HG02852 (cell line): ENCODE measurements around the gene ADGRB2.

Experiments
- ATAC-seq: cut with Tn5 transposase; IDR thresholded peaks from one replicate; pipeline ENCODE4 v1.9.1; 2021; ENCODE audit warnings: mild to moderate bottlenecking, moderate library complexity; ENCODE audit not compliant: unreplicated experiment

The ADGRB2 gene

DNA sequence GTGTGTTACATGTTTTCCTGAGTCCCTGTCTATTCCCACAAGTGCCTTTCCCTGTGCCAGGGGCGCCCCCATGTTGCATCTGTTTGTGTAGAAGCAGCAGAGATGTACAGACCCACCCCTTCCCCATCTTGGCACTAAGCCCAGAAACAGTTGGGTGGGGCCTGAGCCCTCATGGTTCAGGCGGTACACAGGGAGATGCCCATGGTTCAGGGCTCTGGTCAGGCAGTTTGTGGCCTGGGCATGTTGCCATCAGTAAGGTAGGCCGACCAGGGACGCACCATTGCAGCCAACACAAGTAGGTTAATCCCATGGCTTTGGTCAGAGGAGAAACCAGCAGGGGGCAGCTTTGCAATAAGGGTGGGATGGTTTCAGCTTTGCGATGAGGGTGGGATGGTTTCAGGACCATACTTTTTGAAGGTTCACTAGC is 914 bp upstream of the ADGRB2 start:
- no peak for ATAC-seq

DNA sequence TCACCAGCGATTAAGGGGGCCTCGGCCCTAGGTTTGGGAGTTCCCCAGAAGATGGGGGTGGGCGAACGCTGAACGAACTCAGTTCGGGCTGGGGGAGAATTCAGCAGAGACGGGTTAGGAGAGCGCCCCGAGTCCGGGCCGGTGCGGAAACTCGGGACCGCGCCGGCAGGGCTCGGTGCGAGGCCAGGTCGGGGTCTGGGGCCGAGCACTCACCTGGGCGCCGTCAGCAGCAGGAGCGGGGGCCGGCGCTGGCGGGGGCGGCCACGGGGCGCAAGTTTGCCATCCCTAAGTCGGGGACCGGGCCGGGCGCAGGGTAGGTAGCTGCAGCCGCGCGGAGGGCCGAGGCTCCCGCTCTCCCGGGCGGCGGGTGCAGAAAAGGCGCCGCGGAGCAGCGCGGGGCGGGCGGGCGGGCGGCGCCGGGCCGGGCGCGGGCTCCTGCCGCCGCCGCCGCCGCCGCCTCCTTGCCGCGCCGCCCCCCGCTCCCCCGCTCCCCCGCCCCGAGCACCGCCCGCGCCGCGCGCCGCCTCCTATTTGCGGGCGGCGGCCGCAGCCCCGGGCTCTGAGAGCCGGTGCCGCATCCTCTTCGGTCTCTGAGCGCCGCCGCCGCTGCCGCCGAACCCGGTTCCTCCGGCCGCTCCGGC is 349 bp downstream of the ADGRB2 start:
- ATAC-seq = no peak

DNA sequence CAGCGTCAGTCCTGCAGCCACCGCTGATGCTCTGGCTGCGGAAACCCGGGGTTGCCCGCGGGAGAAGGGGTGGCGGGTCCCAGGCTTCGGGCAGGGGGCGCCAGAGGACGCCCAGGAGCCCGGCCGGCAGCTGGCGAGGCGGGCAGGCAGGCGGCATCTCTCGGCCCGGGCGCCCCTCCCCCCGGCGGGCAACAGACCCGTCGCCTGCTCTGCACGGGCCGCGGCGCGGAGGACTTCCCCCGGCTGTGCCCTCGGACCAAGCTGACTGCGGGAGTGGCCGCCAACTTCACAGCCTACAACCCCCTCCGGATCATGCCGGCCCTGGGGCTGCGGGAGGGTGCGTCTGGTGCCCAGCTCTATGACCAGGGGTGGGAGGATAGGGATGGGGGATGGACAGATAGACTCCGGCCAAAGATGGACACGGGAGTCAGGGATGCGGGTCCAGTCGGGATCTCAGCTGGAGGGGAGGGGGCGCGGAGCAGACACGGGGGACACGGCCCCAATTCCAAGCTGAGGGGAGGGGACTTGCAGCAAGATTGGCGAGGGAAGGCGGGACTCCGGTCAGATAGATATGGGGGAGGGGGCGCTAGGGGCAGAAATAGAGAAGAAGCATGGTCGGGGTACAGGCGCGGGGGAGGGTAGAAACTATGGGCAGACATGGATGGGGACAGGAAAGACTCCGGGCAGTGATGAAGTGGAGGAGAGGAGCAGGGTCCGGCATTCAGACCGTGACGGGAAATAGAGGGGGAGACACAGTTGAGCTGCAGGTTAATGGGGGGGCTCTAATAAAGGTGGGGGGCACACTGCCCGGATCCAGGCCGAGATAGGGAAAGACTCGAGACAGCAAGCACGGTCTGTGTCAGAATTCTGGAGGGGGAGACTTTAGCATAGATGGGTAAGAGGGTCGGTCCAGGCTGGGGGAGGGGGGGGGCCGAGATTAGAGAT is 1.1 kb downstream of the ADGRB2 start:
- ATAC-seq = no peak

DNA sequence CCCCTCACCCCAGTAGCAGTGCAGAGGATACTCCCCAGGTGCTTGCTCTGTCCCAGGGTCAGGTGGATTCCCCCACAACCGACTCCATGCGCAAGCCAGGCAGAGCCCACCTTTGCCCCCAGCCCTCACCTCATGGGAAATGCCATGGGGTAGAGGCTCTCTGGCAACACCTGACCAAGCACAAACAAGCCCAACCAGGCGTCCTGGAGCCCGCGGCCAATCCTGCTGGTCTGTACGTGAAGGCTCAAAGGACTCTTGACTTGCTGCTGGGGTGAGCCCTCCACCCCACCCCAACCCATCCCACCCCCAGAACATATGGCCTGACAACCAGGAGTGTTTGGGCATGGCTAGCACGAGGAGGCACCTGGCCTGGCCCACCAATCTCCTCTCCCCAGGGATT is 1.8 kb downstream of the ADGRB2 start:
- ATAC-seq = no peak

DNA sequence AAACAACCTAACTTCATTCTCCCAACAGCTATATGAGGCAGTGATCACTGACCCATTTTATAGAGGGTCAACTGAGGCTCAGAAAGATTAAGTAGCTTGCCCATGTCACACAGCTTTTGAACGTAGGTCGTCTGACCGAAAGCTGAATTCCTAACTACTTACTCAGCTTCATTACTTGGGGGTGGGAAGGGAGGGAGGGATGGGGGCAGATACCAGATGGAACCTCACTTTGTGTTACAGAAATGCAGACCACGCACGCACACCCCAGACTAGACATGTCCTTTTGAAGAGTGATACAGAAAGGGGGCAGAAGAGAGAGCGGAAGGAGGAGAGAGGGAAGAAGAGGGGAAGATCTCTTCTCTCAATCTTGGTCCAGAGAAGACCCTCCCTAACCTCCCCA is 2.3 kb downstream of the ADGRB2 start:
- ATAC-seq = no peak

DNA sequence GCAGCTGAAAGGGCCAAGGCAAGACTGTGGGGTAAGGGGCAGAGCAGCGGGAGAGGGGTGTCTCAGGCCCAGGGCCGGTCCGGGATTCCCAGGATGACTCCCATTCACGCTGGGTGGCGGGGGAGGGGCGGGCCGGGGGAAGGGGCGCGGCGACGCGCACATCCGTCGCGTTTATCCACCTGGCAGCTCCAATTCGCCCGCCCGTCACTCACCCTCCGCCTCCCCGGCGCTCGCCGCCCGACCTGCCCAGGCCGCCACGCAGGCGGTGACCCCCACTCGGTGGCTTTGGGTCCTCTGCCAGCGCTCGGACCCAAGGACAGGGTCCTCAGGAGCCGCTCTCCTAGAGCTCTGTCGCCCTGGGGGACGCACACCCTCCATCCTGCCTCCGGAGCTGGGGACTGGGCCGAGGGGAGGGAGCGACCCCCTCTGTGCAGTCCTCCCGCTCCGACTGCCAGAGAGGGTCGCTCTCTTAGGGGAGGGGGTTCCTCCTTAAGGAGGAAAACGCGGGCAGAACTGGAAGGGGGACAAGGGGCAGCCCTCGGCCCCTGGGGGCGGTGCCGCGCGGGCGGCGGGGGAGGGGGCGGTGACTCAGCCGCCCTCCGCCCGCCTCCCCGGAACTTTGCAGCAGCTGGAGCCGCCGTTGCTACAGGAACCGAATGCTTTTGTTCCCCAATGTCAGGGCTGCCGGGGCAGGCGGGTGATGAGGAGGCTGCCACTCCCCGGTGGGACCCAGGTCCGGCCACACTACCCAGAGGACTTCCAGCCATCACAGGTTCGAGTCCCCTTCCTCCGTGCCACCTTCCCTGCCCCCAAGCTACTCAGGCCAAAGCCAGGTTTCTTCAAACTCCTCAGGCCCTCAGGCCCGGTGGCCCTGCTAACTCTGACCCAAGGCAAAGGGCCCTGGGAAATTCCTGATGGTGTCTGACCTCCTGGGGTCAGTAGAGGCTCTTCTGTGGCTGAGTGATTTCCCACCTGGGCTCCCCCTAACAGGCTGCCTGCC is 3.4 kb downstream of the ADGRB2 start:
- no peak for ATAC-seq

DNA sequence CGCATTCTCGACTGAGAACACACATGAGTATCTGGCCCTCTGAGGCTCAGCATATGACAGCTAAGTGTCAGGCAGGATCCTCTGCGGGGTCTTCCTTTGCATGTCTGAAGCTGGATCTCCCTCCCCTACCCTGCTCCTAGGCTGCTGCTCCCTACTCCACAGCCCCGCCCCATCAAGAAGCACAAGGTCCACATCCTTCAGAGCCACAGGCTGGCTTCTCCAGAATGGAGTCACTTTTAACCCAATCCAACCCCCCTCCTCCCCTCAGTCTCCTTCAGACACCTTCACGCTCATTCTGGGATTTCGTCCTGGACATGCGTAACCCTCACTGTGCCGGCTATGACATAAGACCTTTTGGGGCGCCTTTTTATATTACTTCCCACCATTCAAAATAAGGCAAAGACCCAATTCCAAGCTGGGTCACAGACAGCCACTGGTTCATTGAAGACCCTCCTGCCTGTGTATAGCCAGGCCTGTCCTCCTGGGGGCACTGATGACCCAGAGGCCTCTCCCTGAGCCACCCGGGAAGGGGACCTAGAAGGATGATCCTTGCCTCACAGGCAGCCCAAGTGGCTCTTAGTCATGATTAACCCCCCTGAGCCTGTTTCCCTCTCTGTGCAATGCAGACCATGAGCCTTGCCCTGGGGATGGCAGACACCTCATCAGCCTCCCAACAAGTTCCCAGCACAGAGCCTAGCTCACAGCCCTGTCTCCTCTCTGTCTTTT is 4.7 kb downstream of the ADGRB2 start:
- ATAC-seq = no peak

DNA sequence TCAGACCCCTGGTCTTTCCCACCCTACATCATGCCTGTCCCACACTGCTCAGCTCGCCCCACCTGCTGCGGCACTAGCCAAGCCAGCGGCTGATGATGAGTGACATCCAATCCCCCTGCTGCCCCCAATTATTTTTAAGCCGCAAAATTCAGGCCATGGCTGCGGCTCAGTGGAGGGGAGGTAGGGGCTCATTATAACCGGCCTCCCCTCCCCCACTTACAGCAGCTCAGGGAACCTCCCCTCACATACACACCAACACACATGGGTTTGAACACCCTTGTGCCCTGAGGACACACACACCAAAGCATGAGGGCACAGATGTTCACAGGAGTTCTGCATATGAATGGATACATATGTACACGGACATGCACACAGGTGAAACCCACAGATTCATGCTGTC is 5.3 kb downstream of the ADGRB2 start:
- no peak for ATAC-seq

DNA sequence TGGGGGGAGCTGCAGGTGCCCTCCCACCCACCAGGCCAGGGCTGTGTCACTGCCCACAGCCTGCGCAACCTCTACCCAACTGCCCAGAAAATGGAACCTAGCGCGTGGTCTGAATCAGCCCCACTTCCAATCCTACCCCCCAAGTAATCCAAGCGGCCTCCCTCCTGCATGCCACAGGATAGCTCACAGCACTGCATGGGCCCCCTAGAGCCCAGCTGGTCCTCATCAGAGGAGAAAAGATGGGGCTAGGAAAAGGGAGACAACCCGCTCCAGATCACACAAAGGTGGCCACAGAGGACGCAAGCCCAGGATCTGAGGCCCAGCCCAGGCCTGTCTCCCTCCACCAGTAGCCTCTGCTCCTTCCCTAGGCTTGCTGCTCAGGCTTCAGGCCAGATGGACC is 6.2 kb downstream of the ADGRB2 start:
- ATAC-seq = no peak

DNA sequence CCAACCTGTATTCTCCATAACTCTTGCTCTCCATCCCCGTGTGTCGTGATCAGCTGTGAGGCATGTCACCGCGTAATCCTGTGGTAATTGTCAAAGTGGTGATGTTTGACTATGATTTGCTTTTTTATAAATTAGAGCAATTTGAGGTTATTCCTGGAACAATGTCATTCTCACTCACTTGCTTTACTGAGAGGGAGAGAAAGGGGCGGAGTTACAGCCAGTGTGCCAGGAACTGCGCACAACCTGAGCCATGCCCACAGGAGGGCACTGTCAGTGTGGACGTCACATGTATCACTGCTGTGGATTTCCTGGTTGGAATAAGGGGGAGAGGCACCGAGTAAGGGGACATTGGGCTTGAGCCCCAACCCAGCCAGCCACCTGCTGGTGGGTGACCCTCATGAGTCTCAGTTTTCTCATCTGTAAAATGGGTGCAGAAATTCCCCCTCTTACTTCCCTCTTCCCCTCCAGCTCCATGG is 6.9 kb downstream of the ADGRB2 start:
- ATAC-seq = no peak

DNA sequence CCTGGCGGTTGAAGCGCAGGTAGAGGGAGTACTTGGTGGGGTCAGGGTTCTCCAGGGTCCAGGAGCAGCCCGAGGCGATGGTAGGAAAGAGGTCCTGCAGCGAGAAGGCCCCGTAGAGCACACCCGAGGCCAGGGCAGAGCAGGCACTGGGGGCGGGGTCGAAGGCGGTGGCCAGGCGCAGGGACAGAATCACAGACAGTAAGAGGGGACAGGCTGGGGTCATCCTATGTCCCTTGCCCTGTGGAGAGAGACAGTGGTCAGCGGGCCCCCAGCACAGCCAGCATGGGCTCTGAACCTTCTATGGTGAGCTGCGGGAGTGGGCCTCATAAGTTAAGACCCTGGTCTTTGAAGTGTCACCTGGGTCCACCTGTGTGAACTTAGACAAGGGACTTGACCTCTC is 7.6 kb downstream of the ADGRB2 start:
- ATAC-seq = no peak

DNA sequence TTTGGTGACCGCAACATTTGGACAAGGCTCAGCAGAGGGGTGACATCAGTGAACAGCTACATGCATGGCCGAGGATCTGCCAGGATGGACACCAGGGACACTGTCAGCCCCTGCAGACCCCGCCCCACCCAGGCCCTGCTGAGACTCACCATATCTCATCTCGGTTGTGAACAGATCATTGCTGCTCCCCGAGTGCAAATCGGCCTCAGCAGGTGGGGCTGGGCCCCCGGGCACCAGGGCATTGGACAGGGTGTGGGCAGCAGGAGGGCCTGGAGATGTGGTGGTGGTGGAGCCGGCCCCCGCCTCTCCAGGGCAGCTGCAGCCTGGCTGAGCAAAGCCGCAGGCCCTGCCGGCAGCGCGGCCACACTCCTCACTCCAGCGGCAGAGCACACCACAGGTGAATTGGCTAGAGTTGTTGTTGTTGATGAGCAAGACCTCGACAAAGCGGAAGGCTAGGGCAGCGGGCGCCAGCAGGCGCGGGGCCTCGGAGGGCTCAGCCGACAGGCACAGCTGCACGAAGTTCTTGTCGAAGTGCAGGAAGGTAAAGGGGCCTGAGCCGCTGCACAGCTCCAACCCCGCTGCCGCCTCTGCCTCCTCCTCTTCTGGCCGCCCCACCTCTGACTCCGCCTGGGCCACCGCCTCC is 8.2 kb downstream of the ADGRB2 start:
- ATAC-seq = no peak

DNA sequence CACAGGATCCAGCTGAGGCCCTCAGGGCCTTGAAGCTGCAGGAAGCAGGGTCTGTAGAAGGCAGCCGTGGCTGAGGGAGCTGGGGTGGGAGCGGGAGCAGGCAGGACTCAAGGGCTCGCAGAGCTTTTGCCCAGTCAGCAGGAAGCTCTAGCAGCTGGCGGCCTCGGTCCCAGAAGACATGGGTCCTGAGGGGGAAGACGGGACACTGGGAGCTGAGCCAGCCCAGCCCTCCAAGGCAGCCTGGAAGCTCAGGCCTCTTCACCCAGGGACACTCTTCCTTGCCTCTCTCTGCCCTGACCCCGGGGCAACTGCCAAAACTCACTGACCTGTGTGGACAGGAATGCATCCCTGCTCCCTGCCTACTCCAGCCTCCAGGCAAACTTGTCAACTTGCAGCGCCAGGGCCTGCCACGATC is 8.9 kb downstream of the ADGRB2 start:
- ATAC-seq = no peak

DNA sequence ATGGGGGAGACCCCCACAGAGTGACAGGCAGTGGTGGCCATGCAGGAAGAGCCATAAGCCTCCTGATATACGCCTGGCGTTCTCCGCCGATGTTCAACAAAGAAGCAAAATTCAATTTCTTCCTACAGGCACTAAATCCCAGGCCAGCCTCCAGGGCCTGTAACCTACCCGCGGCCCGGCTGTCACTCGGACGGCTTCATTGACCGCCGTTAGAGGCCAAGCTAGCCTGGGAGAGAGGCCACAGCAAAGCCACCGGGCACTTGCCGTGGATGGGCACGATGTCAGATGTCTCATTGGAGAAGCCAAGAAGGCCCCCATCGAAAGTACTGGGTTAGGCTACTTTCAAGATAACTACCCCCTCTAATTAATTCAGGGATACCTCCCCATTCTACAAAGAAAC is 9.7 kb downstream of the ADGRB2 start:
- ATAC-seq = no peak

DNA sequence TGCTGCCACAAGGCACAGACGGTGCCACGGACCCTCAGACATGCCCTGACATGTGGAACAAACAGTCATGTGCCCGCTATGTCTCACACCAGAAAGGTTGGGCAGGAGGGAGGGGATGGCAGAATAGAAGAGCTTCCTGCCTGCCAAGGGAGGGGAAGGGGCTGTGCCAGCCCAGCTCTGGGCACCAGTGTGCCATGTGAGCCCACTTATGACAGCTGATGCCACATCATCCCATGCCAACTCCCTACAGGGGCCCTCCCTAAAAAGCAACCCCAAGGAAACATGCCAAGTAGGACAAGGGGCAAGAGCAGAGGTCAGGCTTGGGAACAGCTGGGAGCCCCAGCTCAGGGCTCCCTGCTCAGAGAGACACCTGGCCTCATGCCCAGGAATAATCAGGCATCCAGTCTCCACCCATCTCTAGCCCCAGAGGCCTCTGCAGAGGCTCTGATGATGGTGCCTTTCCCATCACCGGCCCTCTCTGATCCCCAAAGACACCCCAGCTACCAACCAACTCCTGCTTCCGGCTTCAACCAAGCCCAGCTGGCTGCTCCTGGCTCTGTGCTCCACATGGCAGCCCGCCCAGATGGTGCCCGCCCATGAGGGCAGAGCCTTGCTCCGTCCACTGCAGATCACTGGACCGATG is 10.3 kb downstream of the ADGRB2 start:
- ATAC-seq = no peak

DNA sequence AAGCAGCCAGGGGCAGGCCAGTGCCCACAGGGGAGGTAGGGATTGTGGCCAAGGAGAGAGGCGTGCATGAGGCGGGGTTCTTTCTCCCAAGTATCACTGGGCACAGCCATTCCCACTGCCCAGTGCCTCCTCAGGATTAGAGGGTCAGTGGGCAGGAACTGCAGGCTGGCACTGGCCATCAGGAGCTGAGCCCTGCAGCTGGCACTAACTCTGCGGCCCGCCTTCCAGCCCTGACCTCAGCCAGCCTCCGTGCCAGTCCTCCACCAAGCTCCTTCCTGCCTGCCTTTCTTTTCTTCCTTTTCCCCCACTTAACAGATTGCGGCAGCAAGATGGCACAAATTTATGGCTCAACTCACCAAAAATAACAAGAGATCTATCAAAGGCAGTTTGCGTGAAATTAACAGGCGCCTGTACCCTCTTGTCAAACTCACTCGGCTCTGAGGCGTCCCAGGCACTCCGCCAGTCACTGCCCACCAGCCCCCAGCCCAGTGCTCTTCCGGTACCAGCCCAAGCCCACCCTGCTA is 11.1 kb downstream of the ADGRB2 start:
- ATAC-seq = no peak

DNA sequence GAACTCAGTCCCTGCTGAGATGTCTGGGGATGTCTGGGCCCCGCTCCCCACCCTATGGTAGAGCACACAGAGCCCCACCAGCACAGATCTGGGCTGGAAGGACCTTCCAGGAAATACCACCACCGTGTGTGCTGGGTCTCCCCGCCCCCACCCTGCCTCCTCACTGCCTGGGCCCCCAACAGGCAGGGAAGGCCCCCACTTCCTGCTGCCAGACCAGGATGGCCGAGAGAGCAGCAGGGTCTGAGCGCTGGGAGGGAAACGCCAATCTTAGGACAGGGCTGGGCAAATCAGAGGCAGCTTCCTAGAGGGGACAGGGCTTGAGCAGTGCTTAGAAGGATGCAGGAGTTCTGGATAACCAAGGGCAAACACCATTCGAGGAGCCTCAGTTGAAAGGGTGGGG is 11.9 kb downstream of the ADGRB2 start:
- ATAC-seq = no peak

DNA sequence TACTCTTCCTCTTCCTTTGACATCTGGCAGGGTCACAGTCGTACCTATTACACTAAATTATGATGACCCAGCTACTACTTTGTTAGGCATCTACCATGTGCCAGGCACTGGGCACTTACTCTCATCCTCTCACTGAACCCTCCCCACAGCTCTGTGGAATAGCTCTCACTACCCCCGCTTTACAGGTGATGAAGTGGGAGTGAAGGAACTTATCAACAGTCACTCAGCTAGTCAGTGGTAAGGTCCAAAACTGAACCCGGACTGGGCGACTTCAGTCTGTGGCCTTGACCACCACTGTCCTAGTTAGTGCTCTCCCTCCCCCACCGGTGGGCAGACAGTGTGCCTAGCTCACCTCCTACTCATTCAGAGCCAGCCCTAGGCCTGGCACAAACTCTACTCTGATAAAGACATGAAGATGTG is 12.3 kb downstream of the ADGRB2 start:
- no peak for ATAC-seq

DNA sequence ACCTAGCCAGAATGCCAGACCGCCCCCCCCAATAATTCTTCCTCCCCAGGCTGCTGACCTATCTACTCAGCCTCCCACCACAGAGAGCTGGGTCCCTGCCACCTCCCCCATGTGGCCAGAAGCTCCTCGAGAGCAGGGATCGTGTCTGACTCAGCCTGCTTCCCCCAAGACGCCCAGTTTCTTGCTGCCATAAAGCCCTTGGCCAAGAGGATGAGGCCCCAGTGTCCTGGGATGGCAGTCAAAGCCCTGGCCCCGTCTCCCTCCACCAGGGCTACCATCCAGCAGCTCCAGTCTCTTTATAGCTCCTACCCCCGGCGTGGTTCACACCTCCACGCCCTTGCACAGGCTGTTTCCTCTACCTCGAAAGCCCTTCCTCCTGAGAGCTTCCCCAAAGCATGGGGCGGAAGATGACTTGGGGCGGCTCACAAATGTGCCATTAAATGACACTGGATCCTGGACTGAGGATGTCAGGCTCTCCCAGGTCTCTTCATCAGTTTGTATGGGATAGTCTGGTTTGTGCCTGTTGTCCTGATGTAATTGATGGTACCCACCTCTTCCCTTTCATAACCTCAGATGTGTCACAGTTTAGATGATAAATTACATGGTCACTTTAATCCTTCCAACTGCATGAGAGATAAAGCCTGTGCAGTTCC is 13.2 kb downstream of the ADGRB2 start:
- no peak for ATAC-seq
